HepG2 (cell line): Measurements from ENCODE around the gene RSPRY1. TPM values are rescaled to one million over a fixed set of nuclear protein-coding genes. Genes with fewer than 3 reads are reported as not detected.

ENCODE experiments used
- CCAR2 ChIP-seq: fragments of 200-400 bp; formaldehyde crosslinking; optimal IDR thresholded peaks from 2 replicates; pipeline ENCODE3; 2018; ENCODE audit warnings: low read depth, mild to moderate bottlenecking, low read length, moderate library complexity
- CREB1 ChIP-seq, 2 experiments: fragments of 450-650 bp in 1 of 2; IDR thresholded peaks; 2 replicates each; pipeline ENCODE4 v1.6.1; 2016 to 2017; ENCODE audit warnings: control low read depth in 1 of 2, mild to moderate bottlenecking in 1 of 2, missing compliant biosample characterization in 1 of 2, missing genetic modification characterization in 1 of 2
- EED ChIP-seq: sonication (generic); formaldehyde crosslinking; IDR thresholded peaks from 2 replicates; pipeline ENCODE4 v1.5.0; 2020; ENCODE audit warnings: mild to moderate bottlenecking, missing genetic modification reagents
- FOXK1 ChIP-seq: sonication (generic); formaldehyde crosslinking; IDR thresholded peaks from 2 replicates; pipeline ENCODE4 v1.4.0; 2020; ENCODE audit warnings: low read depth, missing genetic modification reagents, borderline replicate concordance
- NFKBIZ ChIP-seq: IDR thresholded peaks from 2 replicates; pipeline ENCODE4 v1.6.1; 2018; ENCODE audit warnings: missing genetic modification reagents, missing compliant biosample characterization
- NR3C1 ChIP-seq: sonication (generic); formaldehyde crosslinking; IDR thresholded peaks from 2 replicates; pipeline ENCODE4 v1.4.0; 2020; ENCODE audit warnings: missing genetic modification reagents
- RERE ChIP-seq: IDR thresholded peaks from 2 replicates; pipeline ENCODE4 v1.6.1; 2016; ENCODE audit warnings: low read depth, missing genetic modification reagents, missing compliant biosample characterization
- SAP130 ChIP-seq: IDR thresholded peaks from 2 replicates; pipeline ENCODE4 v1.6.1; 2016; ENCODE audit warnings: low read depth
- SKIL ChIP-seq: sonication (generic); formaldehyde crosslinking; IDR thresholded peaks from 2 replicates; pipeline ENCODE4 v1.8.0; 2022; ENCODE audit warnings: missing genetic modification reagents, mild to moderate bottlenecking, moderate library complexity, borderline replicate concordance
- TEAD3 ChIP-seq: optimal IDR thresholded peaks from 2 replicates; pipeline ENCODE3; 2016; ENCODE audit warnings: borderline replicate concordance
- ZBTB20 ChIP-seq: sonication (generic); formaldehyde crosslinking; IDR thresholded peaks from 2 replicates; pipeline ENCODE4 v1.8.1; 2023; ENCODE audit warnings: missing genetic modification reagents, low read depth, mild to moderate bottlenecking, borderline replicate concordance
- ZNF234 ChIP-seq: sonication (generic); formaldehyde crosslinking; conservative IDR thresholded peaks from 2 replicates; pipeline ENCODE4 v1.5.1; 2020; ENCODE audit warnings: mild to moderate bottlenecking, missing genetic modification reagents
- ZNF781 ChIP-seq: sonication (generic); formaldehyde crosslinking; IDR thresholded peaks from 2 replicates; pipeline ENCODE4 v1.5.1; 2020; ENCODE audit warnings: borderline replicate concordance, mild to moderate bottlenecking, missing genetic modification reagents; ENCODE audit errors: not compliant biosample characterization
- polyA plus RNA-seq, 8 experiments: library from polyadenylated mRNA; depleted of rRNA in 3 of 8; stranded (reverse) in 7 of 8; unstranded in 1 of 8; fragments of >200 nt; fragmentation: Illumina TruSeq in 4 of 8; extraction: Trizol in 4 of 8; gene quantifications; 2 replicates each; pipeline versions ENCODE4 v1.2.1 to v1.2.3, GENCODE V29; 2011 to 2016; ENCODE audit warnings: low read depth in 4 of 8, missing spikeins in 1 of 8, mixed read lengths in 1 of 8; ENCODE audit not compliant: insufficient read depth in 1 of 8
- total RNA-seq, 5 experiments: library from RNA; depleted of rRNA; stranded (reverse); fragments of >200 nt; fragmentation: Illumina TruSeq; extraction: Trizol; gene quantifications; 2 replicates each; pipeline ENCODE4 v1.2.3, GENCODE V29; 2016; ENCODE audit warnings: low read depth in 1 of 5
- TF ChIP-seq, protein P1 (sequence below): sonication (generic); formaldehyde crosslinking; IDR thresholded peaks from 2 replicates; pipeline ENCODE4 v1.9.0; 2022; ENCODE audit warnings: low read depth, missing genetic modification reagents
- TF ChIP-seq, protein P2 (sequence below): IDR thresholded peaks from 2 replicates; pipeline ENCODE4 v1.6.1; 2016; ENCODE audit warnings: missing compliant biosample characterization, missing genetic modification reagents, borderline replicate concordance
- TF ChIP-seq, protein P3 (sequence below): sonication (generic); formaldehyde crosslinking; IDR thresholded peaks from 2 replicates; pipeline ENCODE4 v1.8.1; 2023; ENCODE audit warnings: mild to moderate bottlenecking, inconsistent platforms, moderate library complexity, missing genetic modification reagents, borderline replicate concordance

Gene RSPRY1
- total and polyA plus RNA-seq, 2 of the 13 experiments (the other 11 are each of a cell fraction or from before 2014, with no cell fraction given) = 53.4 to 61.0 TPM

DNA sequence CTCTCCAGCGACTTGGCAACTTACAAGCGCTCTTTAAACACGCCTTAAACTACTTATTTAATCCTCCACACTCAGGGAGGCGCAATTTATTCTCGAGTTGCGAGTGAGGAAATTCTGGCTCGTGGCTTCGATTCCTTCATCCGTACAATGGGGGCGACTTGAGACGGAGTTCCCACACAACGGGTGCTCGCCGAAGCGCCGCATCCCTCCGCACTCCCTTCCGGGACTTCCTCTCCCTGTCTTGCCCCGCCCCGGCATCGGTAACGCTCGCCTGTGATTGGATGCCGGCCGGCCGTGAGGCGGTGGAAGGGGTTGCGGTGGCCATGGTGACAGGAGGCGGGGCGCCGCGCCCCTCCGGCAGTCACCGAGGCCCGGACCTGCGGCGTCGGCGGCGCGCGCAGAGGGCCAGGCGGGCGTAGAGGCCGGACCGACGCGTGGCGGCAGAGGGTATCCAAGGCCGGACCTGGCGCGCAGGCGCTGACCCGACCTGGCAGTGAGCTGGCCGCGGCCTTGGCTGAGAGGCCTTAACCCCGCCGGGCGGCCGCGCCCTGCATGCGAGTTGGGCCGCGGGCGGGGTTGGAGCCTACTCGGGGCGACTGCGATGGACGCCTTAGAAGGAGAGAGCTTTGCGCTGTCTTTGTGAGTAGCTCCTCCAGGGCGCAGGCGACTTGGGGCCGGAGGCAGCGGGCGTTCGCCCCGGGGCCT is 58.8 kb downstream of the RSPRY1 start, which contains the start of gene ARL2BP (continued):
- TF ChIP-seq RERE (CRISPR knock-in tag) (peak; percentile 73; the same call in 1 of the 2 replicates), ZBTB20 (CRISPR knock-in tag) (peak; percentile 0; the same call in 1 of the 2 replicates), SAP130 (CRISPR knock-in tag) (peak; percentile 99), ZNF234 (peak; percentile 90; the same call in 1 of the 2 replicates), NR3C1 (CRISPR knock-in tag) (no peak), CCAR2 (no peak), EED (no peak), TEAD3 (peak; percentile 48), ZNF781 (CRISPR knock-in tag) (peak; percentile 60), NFKBIZ (CRISPR knock-in tag) (no peak), FOXK1 (no peak), CREB1 (IDR thresholded peaks at IDR 0.05) (peak; percentile 44), CREB1 (CRISPR knock-in tag; IDR thresholded peaks at IDR 0.05) (no peak), SKIL (CRISPR knock-in tag) (no peak; the same call in 1 of the 2 replicates)
- TF ChIP-seq, protein P1, sequence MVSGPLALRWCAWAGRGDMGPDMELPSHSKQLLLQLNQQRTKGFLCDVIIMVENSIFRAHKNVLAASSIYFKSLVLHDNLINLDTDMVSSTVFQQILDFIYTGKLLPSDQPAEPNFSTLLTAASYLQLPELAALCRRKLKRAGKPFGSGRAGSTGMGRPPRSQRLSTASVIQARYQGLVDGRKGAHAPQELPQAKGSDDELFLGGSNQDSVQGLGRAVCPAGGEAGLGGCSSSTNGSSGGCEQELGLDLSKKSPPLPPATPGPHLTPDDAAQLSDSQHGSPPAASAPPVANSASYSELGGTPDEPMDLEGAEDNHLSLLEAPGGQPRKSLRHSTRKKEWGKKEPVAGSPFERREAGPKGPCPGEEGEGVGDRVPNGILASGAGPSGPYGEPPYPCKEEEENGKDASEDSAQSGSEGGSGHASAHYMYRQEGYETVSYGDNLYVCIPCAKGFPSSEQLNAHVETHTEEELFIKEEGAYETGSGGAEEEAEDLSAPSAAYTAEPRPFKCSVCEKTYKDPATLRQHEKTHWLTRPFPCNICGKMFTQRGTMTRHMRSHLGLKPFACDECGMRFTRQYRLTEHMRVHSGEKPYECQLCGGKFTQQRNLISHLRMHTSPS = peak; percentile 31; the same call in 1 of the 2 replicates
- TF ChIP-seq, protein P2, sequence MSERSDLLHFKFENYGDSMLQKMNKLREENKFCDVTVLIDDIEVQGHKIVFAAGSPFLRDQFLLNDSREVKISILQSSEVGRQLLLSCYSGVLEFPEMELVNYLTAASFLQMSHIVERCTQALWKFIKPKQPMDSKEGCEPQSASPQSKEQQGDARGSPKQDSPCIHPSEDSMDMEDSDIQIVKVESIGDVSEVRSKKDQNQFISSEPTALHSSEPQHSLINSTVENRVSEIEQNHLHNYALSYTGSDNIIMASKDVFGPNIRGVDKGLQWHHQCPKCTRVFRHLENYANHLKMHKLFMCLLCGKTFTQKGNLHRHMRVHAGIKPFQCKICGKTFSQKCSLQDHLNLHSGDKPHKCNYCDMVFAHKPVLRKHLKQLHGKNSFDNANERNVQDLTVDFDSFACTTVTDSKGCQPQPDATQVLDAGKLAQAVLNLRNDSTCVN (CRISPR knock-in tag) = peak; percentile 73; the same call in 1 of the 2 replicates
- TF ChIP-seq, protein P3, sequence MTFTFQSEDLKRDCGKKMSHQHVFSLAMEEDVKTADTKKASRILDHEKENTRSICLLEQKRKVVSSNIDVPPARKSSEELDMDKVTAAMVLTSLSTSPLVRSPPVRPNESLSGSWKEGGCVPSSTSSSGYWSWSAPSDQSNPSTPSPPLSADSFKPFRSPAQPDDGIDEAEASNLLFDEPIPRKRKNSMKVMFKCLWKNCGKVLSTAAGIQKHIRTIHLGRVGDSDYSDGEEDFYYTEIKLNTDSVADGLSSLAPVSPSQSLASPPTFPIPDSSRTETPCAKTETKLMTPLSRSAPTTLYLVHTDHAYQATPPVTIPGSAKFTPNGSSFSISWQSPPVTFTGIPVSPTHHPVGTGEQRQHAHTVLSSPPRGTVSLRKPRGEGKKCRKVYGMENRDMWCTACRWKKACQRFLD (CRISPR knock-in tag) = peak; percentile 98
